Gastrocnemius medialis (tissue), 4 donors: ENCODE results near the gene PROZ.

Experiments used
- POLR2A ChIP-seq, 2 donors: fragments of 450-650 bp; IDR thresholded peaks; one replicate each; pipeline ENCODE4 v1.6.1; 2017; ENCODE audit warnings: antibody characterized with exemption in 2 of 2, mild to moderate bottlenecking in 2 of 2, moderate library complexity in 2 of 2
- TF ChIP-seq, protein P1 (sequence below), 5 experiments: fragments of 450-650 bp in 3 of 5; fragments of 200-600 bp in 2 of 5; sonication (generic) in 2 of 5; IDR thresholded peaks in 4 of 5; conservative IDR thresholded peaks in 1 of 5; 1 replicate in 4 of 5; 2 replicates in 1 of 5; pipeline ENCODE4 v1.5.1; 2016 to 2019; ENCODE audit warnings: antibody characterized with exemption in 5 of 5, mild to moderate bottlenecking in 3 of 5, moderate library complexity in 3 of 5

- TF ChIP-seq, protein P1, sequence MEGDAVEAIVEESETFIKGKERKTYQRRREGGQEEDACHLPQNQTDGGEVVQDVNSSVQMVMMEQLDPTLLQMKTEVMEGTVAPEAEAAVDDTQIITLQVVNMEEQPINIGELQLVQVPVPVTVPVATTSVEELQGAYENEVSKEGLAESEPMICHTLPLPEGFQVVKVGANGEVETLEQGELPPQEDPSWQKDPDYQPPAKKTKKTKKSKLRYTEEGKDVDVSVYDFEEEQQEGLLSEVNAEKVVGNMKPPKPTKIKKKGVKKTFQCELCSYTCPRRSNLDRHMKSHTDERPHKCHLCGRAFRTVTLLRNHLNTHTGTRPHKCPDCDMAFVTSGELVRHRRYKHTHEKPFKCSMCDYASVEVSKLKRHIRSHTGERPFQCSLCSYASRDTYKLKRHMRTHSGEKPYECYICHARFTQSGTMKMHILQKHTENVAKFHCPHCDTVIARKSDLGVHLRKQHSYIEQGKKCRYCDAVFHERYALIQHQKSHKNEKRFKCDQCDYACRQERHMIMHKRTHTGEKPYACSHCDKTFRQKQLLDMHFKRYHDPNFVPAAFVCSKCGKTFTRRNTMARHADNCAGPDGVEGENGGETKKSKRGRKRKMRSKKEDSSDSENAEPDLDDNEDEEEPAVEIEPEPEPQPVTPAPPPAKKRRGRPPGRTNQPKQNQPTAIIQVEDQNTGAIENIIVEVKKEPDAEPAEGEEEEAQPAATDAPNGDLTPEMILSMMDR (IDR thresholded peaks at IDR 0.05 in 4 of 5, conservative IDR thresholded peaks at IDR 0.05 in 1 of 5): no peak
- TF ChIP-seq POLR2A (IDR thresholded peaks at IDR 0.05): no peak
Measured at GRCh38 chr13:113142876-113143275, 15.6 kb upstream of the PROZ start.
